ENCODE results near the gene TEAD3.

The TEAD3 gene

DNA sequence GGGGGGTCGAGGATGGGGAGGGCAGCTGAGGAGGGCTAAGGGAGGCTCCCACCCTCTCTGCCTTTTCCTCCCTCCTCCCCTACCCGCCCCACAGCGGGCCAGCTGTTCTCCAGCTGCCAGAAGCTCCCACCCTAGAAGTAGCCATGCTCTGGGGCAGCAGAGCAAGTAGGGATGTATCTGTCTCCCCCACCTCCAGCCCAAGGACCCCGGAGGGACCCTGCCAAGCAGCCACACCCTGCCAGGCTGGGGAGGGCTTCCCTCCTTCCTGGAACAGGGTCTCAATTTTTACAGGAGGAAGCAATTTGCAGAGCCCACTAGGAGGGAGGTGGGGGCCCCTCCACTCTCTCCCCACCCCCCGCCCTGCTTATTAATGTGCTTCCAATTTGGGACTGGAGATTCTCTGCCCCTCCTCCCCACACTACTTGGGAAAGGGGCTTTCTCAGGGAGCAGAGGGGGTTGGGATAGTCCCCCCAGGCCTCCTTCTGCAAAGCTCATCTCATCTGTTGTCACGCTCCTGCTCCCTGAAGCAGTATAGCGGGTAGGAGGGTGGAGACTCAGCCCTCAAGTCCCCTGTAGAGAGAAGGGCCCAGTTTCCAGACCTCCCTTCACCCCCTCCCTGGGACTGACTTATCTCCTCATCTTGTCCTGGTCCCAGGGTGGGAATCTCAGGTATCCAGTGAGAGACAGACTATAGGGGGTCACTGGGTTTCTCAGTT, 4.5 kb downstream of the TEAD3 start:
- no peak for DNase-seq
- no peak for TF ChIP-seq GATA1 (IDR thresholded peaks at IDR 0.05; ENCODE audit: low read depth, low read length)
- no peak for TF ChIP-seq POLR2A (IDR thresholded peaks at IDR 0.05; ENCODE audit: low read length)

DNA sequence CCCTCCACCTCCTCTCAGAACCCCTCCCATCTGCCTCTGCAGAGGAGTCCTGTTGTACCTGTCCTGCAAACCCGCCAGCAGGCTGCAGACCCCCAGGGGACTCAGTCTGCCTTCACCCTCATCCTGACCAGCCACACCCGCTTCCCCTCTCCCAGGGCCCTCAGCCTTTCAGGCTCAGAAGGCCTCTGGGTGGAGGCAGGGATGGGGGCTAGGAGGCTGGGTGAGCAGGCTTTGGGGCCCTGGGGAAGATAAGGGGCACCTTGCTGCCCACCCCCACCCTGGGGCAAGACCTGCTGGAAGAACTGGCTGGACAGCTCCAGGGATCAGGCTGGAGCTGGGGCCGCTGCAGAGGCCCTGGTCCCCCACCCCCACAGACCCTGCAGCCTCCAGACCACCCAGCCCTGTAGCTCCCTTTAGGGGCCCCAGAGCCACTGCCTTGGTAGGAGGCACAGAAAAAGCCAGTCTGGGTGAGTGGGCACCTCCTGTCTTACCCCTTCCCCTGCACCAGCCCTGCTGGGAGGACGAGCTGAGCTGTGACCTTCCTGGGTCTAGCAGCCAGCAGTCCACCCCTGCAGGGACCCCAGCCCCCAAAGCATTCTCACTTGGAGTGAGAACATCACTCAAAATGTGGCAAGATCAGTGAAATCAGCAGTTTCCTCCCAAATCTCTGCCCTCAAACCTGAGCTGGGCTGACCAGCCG, 5.2 kb downstream of the TEAD3 start:
- no peak for DNase-seq
- TF ChIP-seq POLR2A (IDR thresholded peaks at IDR 0.05; ENCODE audit: low read length) (no peak), GATA1 (IDR thresholded peaks at IDR 0.05; ENCODE audit: low read depth, low read length) (no peak)

DNA sequence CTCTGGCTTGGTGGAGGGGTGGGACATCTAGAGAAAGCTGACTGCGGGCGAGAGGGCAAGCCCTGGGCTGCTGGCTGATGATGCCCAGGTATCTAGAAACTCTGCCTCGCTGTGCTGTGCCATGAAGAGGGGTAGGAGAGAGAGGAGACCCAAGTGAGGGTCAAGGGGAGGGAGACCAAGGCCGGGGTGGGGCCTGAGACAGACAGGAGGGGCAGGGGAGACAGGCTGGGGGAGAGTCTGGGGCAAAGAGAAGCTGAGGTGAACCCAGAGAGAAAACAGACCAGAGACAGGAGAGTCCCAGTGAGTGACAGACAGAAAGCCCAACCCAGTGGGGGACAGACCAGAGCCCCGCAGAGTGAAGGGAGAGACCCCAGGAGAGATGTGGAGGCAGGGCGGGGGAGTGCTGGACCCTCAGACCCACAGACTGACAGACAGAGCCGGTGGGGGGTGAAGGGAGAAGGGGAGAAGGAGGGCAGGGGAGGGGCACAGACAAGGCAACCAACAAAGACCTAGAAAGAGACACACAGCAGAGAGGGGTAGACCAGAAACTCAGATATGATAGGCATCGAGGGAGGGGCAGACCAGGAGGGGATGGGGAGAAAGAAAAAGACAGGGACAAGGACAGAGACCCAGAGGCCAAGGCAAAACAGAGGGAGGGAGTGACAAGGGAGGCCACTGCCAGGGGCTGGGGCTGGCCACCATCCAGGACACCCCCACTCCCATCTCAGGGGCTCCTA, 5.9 kb downstream of the TEAD3 start:
- no peak for TF ChIP-seq POLR2A (IDR thresholded peaks at IDR 0.05; ENCODE audit: low read length)
- no peak for TF ChIP-seq GATA1 (IDR thresholded peaks at IDR 0.05; ENCODE audit: low read depth, low read length)
- no peak for DNase-seq

DNA sequence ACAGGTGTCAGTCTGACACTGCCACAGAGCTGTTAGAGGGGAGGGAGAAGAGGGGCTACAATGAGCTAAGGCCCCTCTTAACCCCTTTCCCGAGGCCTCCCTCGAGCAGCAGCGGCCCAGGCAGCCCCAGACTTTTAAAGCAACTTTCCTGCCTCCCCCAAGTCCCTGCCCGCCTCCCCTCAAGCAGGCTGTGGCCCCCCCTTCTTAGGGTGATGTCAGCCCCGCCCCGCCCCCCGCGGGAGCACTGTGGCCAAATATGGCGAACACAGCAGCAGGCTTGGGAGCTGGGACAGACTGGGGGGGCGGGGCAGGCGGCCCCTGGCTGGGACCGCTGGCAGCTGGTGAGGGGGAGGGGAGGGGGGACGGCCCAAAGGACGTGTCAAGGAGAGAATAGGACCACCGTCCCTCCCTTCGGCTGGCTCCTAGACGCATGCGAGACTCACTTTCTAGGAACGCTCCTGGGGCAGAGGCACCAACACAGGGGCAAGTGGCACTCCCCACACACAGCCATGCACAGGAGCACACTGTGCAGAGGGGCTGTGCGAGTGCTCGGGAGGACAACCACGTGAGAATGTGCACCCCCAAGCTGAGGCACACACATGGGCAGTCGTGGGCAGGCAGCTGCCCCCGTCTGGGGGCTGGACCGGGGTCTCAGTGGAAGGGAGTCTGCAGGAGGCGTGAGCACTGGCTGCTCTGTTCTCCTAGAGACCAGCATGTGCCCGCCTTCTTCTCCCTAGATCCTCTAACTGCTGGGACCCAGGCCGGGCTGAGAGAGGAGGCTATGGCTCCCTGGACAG, 6.7 kb downstream of the TEAD3 start:
- TF ChIP-seq GATA1 (IDR thresholded peaks at IDR 0.05; ENCODE audit: low read depth, low read length) (no peak), POLR2A (IDR thresholded peaks at IDR 0.05; ENCODE audit: low read length) (no peak)
- DNase-seq: peak; percentile 70 to 73

DNA sequence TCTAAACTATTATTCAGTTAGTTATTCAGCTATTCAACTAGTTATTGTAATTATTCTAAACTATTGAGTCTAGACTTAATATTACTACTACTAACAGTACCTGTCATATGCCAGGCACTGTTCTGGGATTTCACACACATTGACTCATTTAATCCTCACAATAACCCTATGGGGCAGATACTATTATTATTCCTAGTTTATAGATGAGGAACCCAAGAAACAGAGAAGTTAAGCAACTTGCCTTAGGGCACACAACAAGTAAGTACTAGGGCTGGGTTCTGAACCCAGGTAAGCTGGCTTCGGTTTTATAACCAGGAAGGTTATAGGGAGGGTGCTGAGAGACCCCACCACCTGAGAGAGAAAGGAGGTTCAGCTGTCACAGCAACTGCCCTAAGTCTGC, 7.8 kb downstream of the TEAD3 start:
- no peak for TF ChIP-seq POLR2A (IDR thresholded peaks at IDR 0.05; ENCODE audit: low read length)
- TF ChIP-seq GATA1 (IDR thresholded peaks at IDR 0.05; ENCODE audit: low read depth, low read length): no peak
- no peak for DNase-seq

DNA sequence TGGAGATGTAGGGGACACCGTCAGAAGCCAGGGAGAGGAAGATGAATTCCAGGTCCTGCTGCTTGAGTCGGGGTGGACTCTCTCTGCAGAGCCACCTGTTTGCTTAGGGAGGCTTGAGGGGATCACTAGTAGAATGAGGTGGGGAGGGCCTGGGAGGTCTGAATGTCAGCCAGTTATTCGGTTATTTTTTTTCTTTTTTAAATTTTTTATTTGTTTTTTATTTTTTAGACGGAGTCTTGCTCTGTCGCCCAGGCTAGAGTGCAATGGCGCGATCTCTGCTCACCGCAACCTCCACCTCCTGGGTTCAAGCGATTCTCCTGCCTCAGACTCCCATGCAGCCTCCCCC, 8.4 kb downstream of the TEAD3 start:
- DNase-seq: no peak
- TF ChIP-seq GATA1 (IDR thresholded peaks at IDR 0.05; ENCODE audit: low read depth, low read length) (no peak), POLR2A (IDR thresholded peaks at IDR 0.05; ENCODE audit: low read length) (no peak)

DNA sequence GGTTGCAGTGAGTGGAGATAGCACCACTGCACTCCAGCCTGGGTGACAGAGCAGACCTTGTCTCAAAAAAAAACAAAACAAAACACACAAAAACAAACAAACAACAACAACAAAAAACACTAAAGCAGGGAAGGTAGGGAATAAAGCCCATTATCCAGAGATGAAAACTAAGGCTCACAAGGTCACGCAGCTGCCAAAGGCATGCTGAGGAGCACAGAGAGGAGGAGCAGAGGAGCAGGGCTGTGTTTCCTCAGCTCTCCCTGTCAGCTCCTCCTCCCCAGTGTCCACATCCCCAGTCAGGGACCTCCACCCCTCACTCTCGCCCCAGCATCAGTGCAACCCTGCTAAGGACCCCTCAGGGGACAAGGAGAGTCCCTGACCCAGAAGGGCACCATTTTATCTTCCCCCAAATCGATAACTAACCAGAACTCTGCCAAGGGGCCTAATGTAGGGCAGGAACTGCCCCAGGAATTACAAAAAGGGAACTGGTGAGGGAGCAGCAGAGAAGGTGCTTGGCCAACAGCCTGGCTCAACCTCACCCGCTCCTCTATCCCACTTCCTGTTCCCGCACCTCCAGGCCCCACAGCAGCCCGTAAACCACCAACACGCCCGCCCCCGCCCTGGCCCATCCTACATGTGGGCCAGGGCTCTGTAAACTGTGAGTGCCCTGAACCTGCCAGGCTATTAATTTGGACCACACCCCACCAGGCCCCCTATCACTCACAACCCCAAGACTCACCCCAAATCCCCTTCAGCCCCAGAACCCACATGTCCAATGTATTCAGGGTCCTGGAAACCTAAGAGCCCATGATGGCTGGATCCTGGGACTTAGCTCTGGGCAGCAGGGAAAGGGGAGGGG, 9.0 kb downstream of the TEAD3 start:
- no peak for DNase-seq
- TF ChIP-seq POLR2A (IDR thresholded peaks at IDR 0.05; ENCODE audit: low read length) (no peak), GATA1 (IDR thresholded peaks at IDR 0.05; ENCODE audit: low read depth, low read length) (no peak)

DNA sequence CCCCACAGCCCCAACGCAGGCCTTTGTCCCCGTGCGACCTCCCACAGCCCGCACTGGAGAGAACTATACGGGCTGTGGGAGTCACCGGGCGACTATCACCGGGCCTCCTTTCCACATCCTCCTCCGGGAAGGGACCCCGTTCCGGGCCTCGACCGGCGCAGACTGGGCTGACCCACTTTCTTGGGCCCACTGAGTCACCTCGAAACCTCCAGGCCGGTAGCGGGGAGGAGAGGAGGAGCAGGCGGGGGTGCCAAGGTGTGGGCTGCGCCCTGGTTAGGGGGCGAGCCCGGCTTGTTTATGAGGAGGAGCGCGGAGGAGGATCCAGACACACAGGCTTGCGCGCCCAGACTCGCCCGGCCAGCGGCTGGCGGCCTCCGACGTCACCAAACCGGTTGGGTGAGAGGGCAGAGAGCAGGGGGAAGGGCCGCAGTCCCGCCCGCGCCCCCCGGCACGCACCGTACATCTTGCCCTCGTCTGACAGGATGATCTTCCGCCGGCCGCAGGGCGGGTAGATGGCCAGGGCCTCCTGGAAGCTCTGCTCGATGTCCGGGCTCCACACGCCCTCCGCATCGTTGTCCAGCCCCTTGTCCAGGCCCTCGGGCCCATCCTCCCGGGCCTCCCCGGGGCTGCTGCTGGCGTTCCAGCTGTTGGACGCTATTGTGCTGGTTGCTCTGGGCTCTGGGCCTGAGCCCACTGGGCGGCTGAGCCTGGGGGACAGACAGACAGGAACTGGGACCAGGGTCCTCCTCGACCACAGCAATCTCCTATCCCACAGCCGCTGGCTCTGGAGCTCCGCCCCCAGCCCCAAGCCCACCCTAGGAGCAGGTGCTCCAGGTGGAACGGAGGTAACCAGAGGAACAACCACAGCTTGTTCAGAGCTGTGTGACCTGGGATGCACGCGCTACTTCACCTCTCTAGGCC, 10.6 kb downstream of the TEAD3 start:
- TF ChIP-seq POLR2A (IDR thresholded peaks at IDR 0.05; ENCODE audit: low read length) (no peak), GATA1 (IDR thresholded peaks at IDR 0.05; ENCODE audit: low read depth, low read length) (no peak)

DNA sequence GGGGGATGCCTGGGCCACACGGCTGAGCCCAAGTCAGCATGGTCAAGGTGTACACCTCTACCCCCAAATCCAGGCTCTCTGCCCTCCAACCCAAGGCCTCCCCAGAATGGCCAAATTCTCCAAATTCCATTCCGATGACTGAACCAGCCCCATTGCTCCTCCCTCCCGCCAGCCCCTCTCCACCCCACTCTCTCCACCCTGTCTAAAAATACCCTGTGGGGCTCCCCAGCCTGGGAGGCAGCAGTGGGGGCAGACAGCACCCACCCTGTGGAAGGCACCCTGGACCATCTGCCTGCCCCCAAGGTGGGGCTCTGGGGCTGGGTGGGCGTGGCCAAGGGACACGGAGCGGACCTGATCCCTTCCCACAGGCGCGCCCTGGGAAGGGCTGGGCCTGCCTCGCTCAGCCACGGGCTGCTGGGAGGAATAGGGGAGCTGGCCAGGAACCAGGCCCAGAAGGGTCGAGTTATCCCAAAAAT, 11.4 kb downstream of the TEAD3 start:
- DNase-seq: no peak
- TF ChIP-seq POLR2A (IDR thresholded peaks at IDR 0.05; ENCODE audit: low read length) (no peak), GATA1 (IDR thresholded peaks at IDR 0.05; ENCODE audit: low read depth, low read length) (no peak)

More for the DNA sequence above, 10.6 kb downstream of the TEAD3 start:
- DNase-seq: no peak

DNA sequence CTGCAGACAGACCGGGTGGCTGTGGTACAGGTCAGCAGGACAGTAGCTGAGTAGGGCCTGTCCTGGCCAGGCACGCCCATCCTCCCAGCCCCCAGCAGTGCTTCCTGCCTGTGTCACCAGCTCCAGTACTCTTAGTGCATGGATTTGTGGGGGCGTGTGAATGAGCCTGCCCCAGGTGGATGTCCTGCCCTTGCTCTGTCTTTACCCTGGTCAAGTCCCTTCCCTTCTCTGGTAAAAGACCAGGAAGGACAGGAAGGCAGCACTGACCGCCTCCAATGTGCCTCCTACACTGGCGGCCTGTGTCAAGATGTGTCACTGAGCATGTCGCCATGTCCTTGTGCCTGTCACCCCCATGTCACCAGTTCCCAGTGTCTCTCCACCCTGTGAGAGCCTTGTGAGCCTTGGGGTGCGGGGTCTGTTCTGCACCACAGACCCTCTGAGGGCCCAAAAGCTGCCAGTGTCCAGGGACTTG, 11.9 kb downstream of the TEAD3 start:
- DNase-seq: no peak
- no peak for TF ChIP-seq POLR2A (IDR thresholded peaks at IDR 0.05; ENCODE audit: low read length)
- no peak for TF ChIP-seq GATA1 (IDR thresholded peaks at IDR 0.05; ENCODE audit: low read depth, low read length)

DNA sequence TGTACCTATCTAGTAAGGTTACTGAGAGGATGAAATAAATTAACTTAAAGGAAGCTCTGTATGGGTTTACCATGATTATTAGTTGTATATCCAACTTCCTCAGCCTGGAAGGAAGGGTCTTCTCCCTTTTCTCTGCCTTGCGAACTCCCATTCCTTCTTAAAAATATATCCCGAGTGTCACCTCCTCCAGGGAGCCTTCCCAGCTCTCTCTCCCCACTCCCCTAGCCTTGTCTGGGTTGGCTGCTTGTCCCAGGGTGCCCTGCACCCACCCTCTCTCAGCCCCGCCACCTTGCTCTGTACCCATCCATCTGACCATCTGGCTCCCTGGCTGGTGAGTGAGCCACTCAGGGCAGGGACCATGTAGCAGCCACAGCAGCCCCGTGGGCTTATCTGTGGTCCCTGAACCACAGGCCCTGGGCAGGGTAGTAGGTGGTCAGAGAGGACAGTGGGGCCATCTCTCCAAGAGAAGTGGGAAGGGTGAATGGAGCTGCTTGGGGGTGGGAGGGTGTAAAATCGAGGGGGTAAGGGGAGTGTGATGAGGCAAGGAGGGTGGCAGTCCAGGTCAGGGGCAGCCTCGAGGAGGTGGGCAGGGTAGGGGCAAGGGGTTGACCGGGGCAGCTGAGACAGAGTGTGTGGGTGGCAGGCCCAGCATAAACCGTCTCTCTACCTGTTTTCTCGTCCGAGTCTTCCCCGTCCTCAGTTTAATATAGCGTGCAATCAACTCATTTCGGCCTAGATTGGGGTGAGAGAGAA, 12.8 kb downstream of the TEAD3 start:
- TF ChIP-seq POLR2A (IDR thresholded peaks at IDR 0.05; ENCODE audit: low read length) (no peak), GATA1 (IDR thresholded peaks at IDR 0.05; ENCODE audit: low read depth, low read length) (no peak)
- DNase-seq: no peak

All from erythroblast (primary cell).